Thyroid gland (tissue), 4 donors: ENCODE results near the gene FSTL4. TPM values are rescaled to one million over a fixed set of nuclear protein-coding genes. Genes with fewer than 3 reads are reported as not detected.

Experiments
- DNase-seq, 2 donors: peaks; one replicate each; pipeline ENCODE4 v3.0.0-alpha.2; 2019
- H3K27ac ChIP-seq, 3 donors: fragments of 200-600 bp; sonication (generic); 1 replicate in 2 of 3; 2 replicates in 1 of 3; pipeline ENCODE4 v1.5.1; 2016 to 2019; ENCODE audit warnings: mild to moderate bottlenecking in 1 of 3, moderate library complexity in 1 of 3
- H3K27me3 ChIP-seq: fragments of 200-600 bp; sonication (generic); one replicate; pipeline ENCODE4 v1.5.1; 2019
- H3K36me3 ChIP-seq, 2 donors: fragments of 200-600 bp; sonication (generic); one replicate each; pipeline ENCODE4 v1.5.1; 2016 to 2019
- H3K4me1 ChIP-seq, 2 donors: fragments of 200-600 bp; sonication (generic); one replicate each; pipeline ENCODE4 v1.5.1; 2017 to 2019
- H3K4me3 ChIP-seq, 3 donors: fragments of 200-600 bp; sonication (generic); replicated peaks in 1 of 3; 1 replicate in 2 of 3; 2 replicates in 1 of 3; pipeline ENCODE4 v1.5.1; 2016; ENCODE audit warnings: mild to moderate bottlenecking in 1 of 3
- H3K9me3 ChIP-seq: fragments of 200-600 bp; sonication (generic); one replicate; pipeline ENCODE4 v1.5.1; 2017
- POLR2A ChIP-seq, 2 donors: fragments of 450-650 bp; IDR thresholded peaks; one replicate each; pipeline ENCODE4 v1.6.1; 2017; ENCODE audit warnings: antibody characterized with exemption in 2 of 2, mild to moderate bottlenecking in 2 of 2, moderate library complexity in 1 of 2
- WGBS, 2 donors: methylation state at CpG; one replicate each; pipeline ENCODE4 v1.1.5; 2017; 5-methylcytosine and 5-hydroxymethylcytosine counted together
- intact Hi-C: fragments of 100-400 bp; cut with DNase I; formaldehyde crosslinking; loops from one replicate; pipeline ENCODE4 v1.15.1; 2023
- total RNA-seq, 4 donors: library from RNA; depleted of rRNA; stranded (reverse); fragments of >200 nt; gene quantifications; one replicate each; pipeline ENCODE4 v1.2.3, GENCODE V29; 2016
- TF ChIP-seq, protein P1 (sequence below), 6 experiments: fragments of 200-600 bp in 3 of 6; fragments of 450-650 bp in 3 of 6; sonication (generic) in 3 of 6; IDR thresholded peaks; one replicate each; pipeline ENCODE4 v1.5.1; 2016 to 2019; ENCODE audit warnings: antibody characterized with exemption in 6 of 6, mild to moderate bottlenecking in 2 of 6, inconsistent platforms in 1 of 6, moderate library complexity in 1 of 6

Gene FSTL4
- total RNA-seq, 4 donors from 2014 or later = 0.10 to 0.13 TPM; not detected in 2

DNA sequence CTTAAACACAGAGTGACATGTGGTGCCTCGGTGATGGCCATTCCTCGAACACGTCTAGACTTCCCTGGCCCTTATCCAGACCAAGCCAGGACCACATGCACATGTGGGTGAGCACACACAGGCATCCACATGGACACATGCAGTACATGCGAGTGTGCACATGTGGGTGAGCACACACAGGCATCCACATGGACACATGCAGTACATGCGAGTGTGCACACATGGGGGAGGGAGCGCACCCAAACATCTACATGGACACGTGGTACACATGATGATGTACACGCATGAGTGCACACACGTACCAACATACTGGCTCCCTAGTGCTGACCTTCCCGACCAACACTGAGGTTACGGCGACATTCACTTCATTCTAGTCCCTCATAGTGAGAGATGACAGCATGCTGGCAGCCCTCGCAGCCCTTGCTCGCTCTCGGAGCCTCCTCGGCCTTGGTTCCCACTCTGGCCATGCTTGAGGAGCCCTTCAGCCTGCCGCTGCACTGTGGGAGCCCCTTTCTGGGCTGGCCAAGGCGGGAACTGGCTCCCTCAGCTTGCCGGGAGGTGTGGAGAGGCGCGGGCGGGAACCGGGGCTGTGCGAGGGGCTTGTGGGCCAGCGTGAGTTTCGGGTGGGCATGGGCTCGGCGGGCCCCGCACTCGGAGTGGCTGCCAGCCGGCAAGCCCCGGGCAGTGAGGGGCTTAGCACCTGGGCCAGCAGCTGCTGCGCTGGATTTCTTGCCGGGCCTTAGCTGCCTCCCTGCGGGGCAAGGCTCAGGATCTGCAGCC lies 373.7 kb downstream of the FSTL4 start:
- WGBS, 2 donors = 89 to 92% methylated on average over 10 to 29 of the region's 35 CpGs
- no peak overlapping the region for H3K27ac ChIP-seq

DNA sequence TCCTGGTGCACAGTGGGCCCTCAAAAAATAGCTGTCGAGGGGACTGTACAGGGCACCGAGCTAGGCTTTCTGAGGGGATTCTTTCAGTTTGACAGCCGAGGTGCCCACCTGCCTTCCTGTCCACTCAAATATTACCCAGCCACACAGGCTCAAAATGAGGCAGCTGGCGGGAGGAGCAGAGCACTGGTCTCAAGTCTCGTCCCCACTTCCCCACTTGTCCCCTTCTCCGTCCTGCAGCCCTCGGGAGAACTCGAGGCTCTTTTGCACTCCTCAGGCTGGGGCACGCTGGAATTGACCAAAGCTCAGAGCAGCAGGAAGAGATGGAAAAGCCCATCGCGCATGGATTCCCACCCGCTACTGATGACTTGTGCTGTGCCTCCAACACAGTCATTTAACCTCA lies 375.4 kb downstream of the FSTL4 start:
- Histone ChIP-seq H3K4me1 (no peaks in the 10 kb centered on the region), H3K4me3 (no peak overlapping the region), H3K27ac (no peak overlapping the region), H3K9me3 (no peaks in the 10 kb centered on the region), H3K36me3 (no peaks in the 10 kb centered on the region), H3K27me3 (no peaks in the 10 kb centered on the region)
- DNase-seq = no peak
- intact Hi-C loops = no loop called here
- WGBS, 2 donors = 68 to 74% methylated on average over 12 of the region's 12 CpGs
- TF ChIP-seq, protein P1, sequence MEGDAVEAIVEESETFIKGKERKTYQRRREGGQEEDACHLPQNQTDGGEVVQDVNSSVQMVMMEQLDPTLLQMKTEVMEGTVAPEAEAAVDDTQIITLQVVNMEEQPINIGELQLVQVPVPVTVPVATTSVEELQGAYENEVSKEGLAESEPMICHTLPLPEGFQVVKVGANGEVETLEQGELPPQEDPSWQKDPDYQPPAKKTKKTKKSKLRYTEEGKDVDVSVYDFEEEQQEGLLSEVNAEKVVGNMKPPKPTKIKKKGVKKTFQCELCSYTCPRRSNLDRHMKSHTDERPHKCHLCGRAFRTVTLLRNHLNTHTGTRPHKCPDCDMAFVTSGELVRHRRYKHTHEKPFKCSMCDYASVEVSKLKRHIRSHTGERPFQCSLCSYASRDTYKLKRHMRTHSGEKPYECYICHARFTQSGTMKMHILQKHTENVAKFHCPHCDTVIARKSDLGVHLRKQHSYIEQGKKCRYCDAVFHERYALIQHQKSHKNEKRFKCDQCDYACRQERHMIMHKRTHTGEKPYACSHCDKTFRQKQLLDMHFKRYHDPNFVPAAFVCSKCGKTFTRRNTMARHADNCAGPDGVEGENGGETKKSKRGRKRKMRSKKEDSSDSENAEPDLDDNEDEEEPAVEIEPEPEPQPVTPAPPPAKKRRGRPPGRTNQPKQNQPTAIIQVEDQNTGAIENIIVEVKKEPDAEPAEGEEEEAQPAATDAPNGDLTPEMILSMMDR (IDR thresholded peaks at IDR 0.05) = no peak
- no peak for TF ChIP-seq POLR2A (IDR thresholded peaks at IDR 0.05)

More for the DNA sequence above, 373.7 kb downstream of the FSTL4 start:
- no peaks in the 10 kb centered on the region for H3K9me3 ChIP-seq
- H3K36me3 ChIP-seq = no peaks in the 10 kb centered on the region
- no peaks in the 10 kb centered on the region for H3K27me3 ChIP-seq
- H3K4me1 ChIP-seq = no peaks in the 10 kb centered on the region
- intact Hi-C loops = no loop called here
- H3K4me3 ChIP-seq = no peak overlapping the region
- DNase-seq = no peak
- TF ChIP-seq, protein P1 (IDR thresholded peaks at IDR 0.05) = no peak
- TF ChIP-seq POLR2A (IDR thresholded peaks at IDR 0.05) = no peak

DNA sequence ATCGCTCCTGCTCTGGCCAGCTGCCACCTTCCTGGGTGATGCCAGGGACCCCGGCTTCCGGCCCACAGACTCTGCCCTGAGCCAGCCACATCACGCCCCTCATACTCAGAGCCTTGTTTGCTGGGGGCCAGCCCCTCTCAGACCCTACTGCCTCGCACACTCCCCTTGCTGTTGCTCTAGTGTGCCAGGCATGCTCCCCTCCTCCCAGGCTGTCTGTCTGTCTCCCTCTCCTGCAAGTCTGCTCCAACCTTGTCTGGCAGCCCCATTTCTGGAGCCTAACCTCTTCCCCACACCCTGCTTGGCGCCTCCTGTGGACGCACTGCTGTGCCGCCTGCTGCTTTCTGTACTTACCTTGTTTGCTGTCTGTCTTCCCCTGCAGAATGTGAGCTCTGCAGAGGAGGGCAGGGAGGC lies 375.8 kb downstream of the FSTL4 start:
- DNase-seq = no peak
- Histone ChIP-seq H3K4me3 (no peak overlapping the region), H3K27ac (no peak overlapping the region), H3K36me3 (no peaks in the 10 kb centered on the region), H3K4me1 (no peaks in the 10 kb centered on the region), H3K27me3 (no peaks in the 10 kb centered on the region), H3K9me3 (no peaks in the 10 kb centered on the region)
- TF ChIP-seq POLR2A (IDR thresholded peaks at IDR 0.05) = no peak
- TF ChIP-seq, protein P1 (IDR thresholded peaks at IDR 0.05) = no peak
- 88 to 92% methylated on average over 8 of the region's 8 CpGs for WGBS, 2 donors
- intact Hi-C loops = no loop called here

DNA sequence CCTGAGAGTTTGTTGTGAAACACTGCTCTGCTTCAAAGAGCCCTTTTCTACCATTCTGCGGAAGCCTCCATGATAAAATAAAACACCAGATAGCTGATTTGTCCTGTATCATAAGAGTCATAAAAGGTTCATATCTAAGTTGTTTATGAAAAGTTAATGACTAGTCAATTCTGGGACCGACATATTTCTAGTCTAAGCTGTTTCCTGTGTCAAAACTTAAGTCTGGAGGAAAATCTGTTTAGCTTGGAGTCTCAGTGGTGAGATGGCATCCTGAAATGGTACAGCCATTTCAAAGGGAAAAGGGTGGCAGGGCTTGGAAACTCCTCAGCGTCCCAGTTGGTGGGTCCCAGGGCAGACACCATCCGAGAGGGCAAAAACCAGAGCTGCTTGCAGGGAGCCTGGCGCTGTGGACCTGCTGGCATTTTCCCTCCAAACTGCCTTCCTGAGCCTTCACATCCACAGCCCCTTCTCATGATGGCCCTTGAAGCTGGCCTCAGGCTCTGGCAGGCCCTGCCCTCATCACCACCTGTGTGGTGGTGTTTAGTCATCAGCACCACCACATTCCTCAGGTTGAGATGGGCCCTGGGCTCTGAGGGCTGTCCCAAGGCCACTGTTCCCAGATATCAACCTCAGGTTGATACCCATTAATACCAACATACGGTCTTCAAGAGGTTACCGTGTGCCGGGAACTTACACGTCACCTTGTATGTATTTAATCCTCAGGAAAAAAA lies 376.5 kb downstream of the FSTL4 start:
- Histone ChIP-seq H3K36me3 (no peaks in the 10 kb centered on the region), H3K27ac (no peak overlapping the region), H3K4me1 (no peaks in the 10 kb centered on the region), H3K4me3 (no peak overlapping the region), H3K27me3 (no peaks in the 10 kb centered on the region), H3K9me3 (no peaks in the 10 kb centered on the region)
- TF ChIP-seq POLR2A (IDR thresholded peaks at IDR 0.05) = no peak
- TF ChIP-seq, protein P1 (IDR thresholded peaks at IDR 0.05) = no peak
- WGBS, 2 donors = 81 to 85% methylated on average over 9 of the region's 9 CpGs
- intact Hi-C loops = no loop called here
- DNase-seq = no peak

DNA sequence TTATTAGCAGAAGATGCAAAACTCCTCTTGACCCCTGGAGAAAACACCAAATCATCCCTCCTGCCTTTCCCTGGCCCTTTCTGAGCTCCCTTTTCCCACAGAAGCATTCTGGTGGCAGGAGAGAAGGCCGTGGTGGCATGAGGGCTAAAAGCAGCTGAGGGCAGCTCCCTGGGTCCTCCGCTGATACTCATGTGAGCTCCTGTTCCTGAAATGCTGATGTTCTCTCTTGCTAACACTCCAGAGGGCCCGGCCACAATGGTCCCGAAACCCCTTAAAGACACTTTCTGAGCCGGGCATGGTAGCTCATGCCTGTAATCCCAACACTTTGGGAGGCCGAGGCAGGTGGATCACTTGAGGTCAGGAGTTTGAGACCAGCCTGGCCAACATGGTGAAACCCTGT lies 377.4 kb downstream of the FSTL4 start:
- TF ChIP-seq, protein P1 (IDR thresholded peaks at IDR 0.05) = no peak
- no peak for TF ChIP-seq POLR2A (IDR thresholded peaks at IDR 0.05)

More for the DNA sequence above, 377.4 kb downstream of the FSTL4 start:
- Histone ChIP-seq H3K4me1 (no peaks in the 10 kb centered on the region), H3K27ac (no peak overlapping the region), H3K27me3 (no peaks in the 10 kb centered on the region), H3K9me3 (no peaks in the 10 kb centered on the region), H3K36me3 (no peaks in the 10 kb centered on the region), H3K4me3 (no peak overlapping the region)
- intact Hi-C loops = no loop called here
- DNase-seq = no peak
- WGBS, 2 donors = 87 to 92% methylated on average over 6 of the region's 6 CpGs
